Measurements from ENCODE around the gene UBA52. TPM values are rescaled to one million over a fixed set of nuclear protein-coding genes. Genes with fewer than 3 reads are reported as not detected.

UBA52 gene
- total RNA-seq, 1 donor from 2014 or later, result 625 TPM

- H3K4me3 ChIP-seq, result no peak overlapping the region
- H3F3A ChIP-seq (ENCODE audit: low read depth), result peaks cover 40% of the 10 kb centered on the region
- H3K4me1 ChIP-seq, result peaks cover 9% of the 10 kb centered on the region
- TF ChIP-seq EZH2 (IDR thresholded peaks at IDR 0.05), result no peak
- no peaks in the 10 kb centered on the region for H3K27me3 ChIP-seq
- no peak overlapping the region for H3K27ac ChIP-seq
- peaks cover 8% of the 10 kb centered on the region for H3K27me3 Mint-ChIP-seq (ENCODE audit: insufficient read depth, low read depth)
- H3K36me3 ChIP-seq, result no peaks in the 10 kb centered on the region
- no peaks in the 10 kb centered on the region for H3K9me3 Mint-ChIP-seq
- no peak for DNase-seq (ENCODE audit: low spot score)
- peaks cover 13% of the 10 kb centered on the region for H3K4me1 Mint-ChIP-seq
- H2AFZ ChIP-seq (replicated peaks), result no peak overlapping the region
- peaks cover 27% of the 10 kb centered on the region for H3K79me2 ChIP-seq (ENCODE audit: low read depth)
- peaks cover 12% of the 10 kb centered on the region for H3K36me3 Mint-ChIP-seq
- peaks cover 29% of the 10 kb centered on the region for H4K20me1 ChIP-seq (ENCODE audit: low read depth)
- H3K4me3 Mint-ChIP-seq, result peak overlapping the region; percentile 62
- no peaks in the 10 kb centered on the region for H3K9me3 ChIP-seq (ENCODE audit: low read depth)
- H3K9ac ChIP-seq, result no peak overlapping the region
- H3K4me2 ChIP-seq, result no peak overlapping the region
- no peak overlapping the region for H3K27ac Mint-ChIP-seq
These were observed 3.1 kb downstream of the UBA52 start for GRCh38 chr19:18574691-18575291.

- H3F3A ChIP-seq (ENCODE audit: low read depth), result peaks cover 27% of the 10 kb centered on the region
- Mint-ChIP-seq H3K4me3 (no peak overlapping the region), H3K36me3 (peaks cover 12% of the 10 kb centered on the region), H3K9me3 (no peaks in the 10 kb centered on the region), H3K4me1 (peaks cover 11% of the 10 kb centered on the region), H3K27ac (no peak overlapping the region), H3K27me3 (ENCODE audit: insufficient read depth, low read depth) (peaks cover 6% of the 10 kb centered on the region)
- peaks cover 27% of the 10 kb centered on the region for H3K79me2 ChIP-seq (ENCODE audit: low read depth)
- no peak overlapping the region for H3K4me3 ChIP-seq
- DNase-seq (ENCODE audit: low spot score), result no peak
- H3K36me3 ChIP-seq, result no peaks in the 10 kb centered on the region
- no peak overlapping the region for H3K4me2 ChIP-seq
- H3K9ac ChIP-seq, result no peak overlapping the region
- no peaks in the 10 kb centered on the region for H3K27me3 ChIP-seq
- no peak overlapping the region for H2AFZ ChIP-seq (replicated peaks)
- peaks cover 29% of the 10 kb centered on the region for H4K20me1 ChIP-seq (ENCODE audit: low read depth)
- H3K4me1 ChIP-seq, result peaks cover 9% of the 10 kb centered on the region
- no peaks in the 10 kb centered on the region for H3K9me3 ChIP-seq (ENCODE audit: low read depth)
- no peak overlapping the region for H3K27ac ChIP-seq
- TF ChIP-seq CTCF (IDR thresholded peaks at IDR 0.05) (no peak), EZH2 (IDR thresholded peaks at IDR 0.05) (no peak), EZH2phosphoT487 (IDR thresholded peaks at IDR 0.05) (no peak)
These were observed 4.7 kb downstream of the UBA52 start for GRCh38 chr19:18576383-18576782.

- H3K4me1 ChIP-seq, result peaks cover 8% of the 10 kb centered on the region
- peaks cover 19% of the 10 kb centered on the region for H3K79me2 ChIP-seq (ENCODE audit: low read depth)
- Mint-ChIP-seq H3K4me1 (peaks cover 8% of the 10 kb centered on the region), H3K27ac (no peak overlapping the region), H3K9me3 (no peaks in the 10 kb centered on the region), H3K4me3 (no peak overlapping the region), H3K27me3 (ENCODE audit: insufficient read depth, low read depth) (peaks cover 4% of the 10 kb centered on the region), H3K36me3 (peaks cover 12% of the 10 kb centered on the region)
- no peaks in the 10 kb centered on the region for H3K27me3 ChIP-seq
- H3K4me3 ChIP-seq, result no peak overlapping the region
- no peaks in the 10 kb centered on the region for H3K9me3 ChIP-seq (ENCODE audit: low read depth)
- TF ChIP-seq EZH2phosphoT487 (IDR thresholded peaks at IDR 0.05) (no peak), EZH2 (IDR thresholded peaks at IDR 0.05) (no peak), CTCF (IDR thresholded peaks at IDR 0.05) (no peak)
- H4K20me1 ChIP-seq (ENCODE audit: low read depth), result peaks cover 22% of the 10 kb centered on the region
- H2AFZ ChIP-seq (replicated peaks), result no peak overlapping the region
- H3K36me3 ChIP-seq, result no peaks in the 10 kb centered on the region
- no peak overlapping the region for H3K27ac ChIP-seq
- DNase-seq (ENCODE audit: low spot score), result no peak
- H3K4me2 ChIP-seq, result no peak overlapping the region
- peaks cover 26% of the 10 kb centered on the region for H3F3A ChIP-seq (ENCODE audit: low read depth)
- H3K9ac ChIP-seq, result no peak overlapping the region
These were observed 5.8 kb downstream of the UBA52 start for GRCh38 chr19:18577365-18577914.

GRCh38 chr19:18580311-18580710 is 8.7 kb downstream of the UBA52 start:
- no peaks in the 10 kb centered on the region for H3K27me3 ChIP-seq
- no peak overlapping the region for H3K9ac ChIP-seq
- H3K4me1 ChIP-seq, result no peaks in the 10 kb centered on the region
- H3F3A ChIP-seq (ENCODE audit: low read depth), result peaks cover 21% of the 10 kb centered on the region
- H3K27ac Mint-ChIP-seq, result no peak overlapping the region
- no peaks in the 10 kb centered on the region for H3K36me3 ChIP-seq
- H3K4me1 Mint-ChIP-seq, result no peaks in the 10 kb centered on the region
- H3K27me3 Mint-ChIP-seq (ENCODE audit: insufficient read depth, low read depth), result peaks cover 5% of the 10 kb centered on the region
- H3K27ac ChIP-seq, result no peak overlapping the region
- H4K20me1 ChIP-seq (ENCODE audit: low read depth), result peaks cover 3% of the 10 kb centered on the region
- H3K9me3 ChIP-seq (ENCODE audit: low read depth), result no peaks in the 10 kb centered on the region
- no peak overlapping the region for H3K4me3 ChIP-seq
- H3K4me3 Mint-ChIP-seq, result no peak overlapping the region
- no peak for DNase-seq (ENCODE audit: low spot score)
- peaks cover 4% of the 10 kb centered on the region for H3K36me3 Mint-ChIP-seq
- TF ChIP-seq EZH2 (IDR thresholded peaks at IDR 0.05) (no peak), EZH2phosphoT487 (IDR thresholded peaks at IDR 0.05) (no peak), CTCF (IDR thresholded peaks at IDR 0.05) (no peak)
- H3K4me2 ChIP-seq, result no peak overlapping the region
- no peaks in the 10 kb centered on the region for H3K79me2 ChIP-seq (ENCODE audit: low read depth)
- no peaks in the 10 kb centered on the region for H3K9me3 Mint-ChIP-seq
- H2AFZ ChIP-seq (replicated peaks), result no peak overlapping the region
